ENCODE results near the gene GABRA5. TPM values are rescaled to one million over a fixed set of nuclear protein-coding genes. Genes with fewer than 3 reads are reported as not detected.
A peak's percentile ranks its signal among the peaks of the same experiment; 100 is the strongest.

GABRA5 gene
- total and polyA plus RNA-seq, 2 donors (not counting 1 experiment from before 2014, with no cell fraction given), result 0.23 TPM; not detected in 1

- no peaks in the 10 kb centered on the region for H4K20me1 ChIP-seq (ENCODE audit: control insufficient read depth, extremely low read depth, insufficient read depth, low read length)
- TF ChIP-seq, protein P1, sequence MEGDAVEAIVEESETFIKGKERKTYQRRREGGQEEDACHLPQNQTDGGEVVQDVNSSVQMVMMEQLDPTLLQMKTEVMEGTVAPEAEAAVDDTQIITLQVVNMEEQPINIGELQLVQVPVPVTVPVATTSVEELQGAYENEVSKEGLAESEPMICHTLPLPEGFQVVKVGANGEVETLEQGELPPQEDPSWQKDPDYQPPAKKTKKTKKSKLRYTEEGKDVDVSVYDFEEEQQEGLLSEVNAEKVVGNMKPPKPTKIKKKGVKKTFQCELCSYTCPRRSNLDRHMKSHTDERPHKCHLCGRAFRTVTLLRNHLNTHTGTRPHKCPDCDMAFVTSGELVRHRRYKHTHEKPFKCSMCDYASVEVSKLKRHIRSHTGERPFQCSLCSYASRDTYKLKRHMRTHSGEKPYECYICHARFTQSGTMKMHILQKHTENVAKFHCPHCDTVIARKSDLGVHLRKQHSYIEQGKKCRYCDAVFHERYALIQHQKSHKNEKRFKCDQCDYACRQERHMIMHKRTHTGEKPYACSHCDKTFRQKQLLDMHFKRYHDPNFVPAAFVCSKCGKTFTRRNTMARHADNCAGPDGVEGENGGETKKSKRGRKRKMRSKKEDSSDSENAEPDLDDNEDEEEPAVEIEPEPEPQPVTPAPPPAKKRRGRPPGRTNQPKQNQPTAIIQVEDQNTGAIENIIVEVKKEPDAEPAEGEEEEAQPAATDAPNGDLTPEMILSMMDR (conservative IDR thresholded peaks at IDR 0.05 in 1 of 2, IDR thresholded peaks at IDR 0.05 in 1 of 2; ENCODE audit: low read depth in 1 of 2, low read length in 2 of 2), result no peak
- TF ChIP-seq EZH2 (IDR thresholded peaks at IDR 0.05; ENCODE audit: low read length, missing control alignments), result no peak
- H3K27me3 ChIP-seq (ENCODE audit: control insufficient read depth, insufficient read depth, low read length), result no peaks in the 10 kb centered on the region
- H3K27ac ChIP-seq (ENCODE audit: insufficient read depth, low read length), result no peak overlapping the region
- H3K4me2 ChIP-seq (ENCODE audit: extremely low read depth, insufficient read depth, low read length), result no peak overlapping the region
- no peaks in the 10 kb centered on the region for H3K4me1 ChIP-seq (ENCODE audit: control insufficient read depth, extremely low read depth, insufficient read depth, low read length)
- no peaks in the 10 kb centered on the region for H3K79me2 ChIP-seq (ENCODE audit: control insufficient read depth, insufficient read depth, low read length)
- no peaks in the 10 kb centered on the region for H3K9me3 ChIP-seq (ENCODE audit: control insufficient read depth, insufficient read depth, low read depth, low read length)
- no peaks in the 10 kb centered on the region for H3K36me3 ChIP-seq (ENCODE audit: control insufficient read depth, insufficient read depth, low read length)
- H3K9ac ChIP-seq (ENCODE audit: insufficient read depth, low read length), result no peak overlapping the region
- H2AFZ ChIP-seq (ENCODE audit: low read length), result no peak overlapping the region
- peak; percentile 36 to 77 for DNase-seq (ENCODE audit: low read depth in 2 of 2)
- no peak overlapping the region for H3K4me3 ChIP-seq (replicated peaks in 1 of 4; ENCODE audit: control extremely low read depth in 1 of 4, insufficient read depth in 1 of 4, low read depth in 3 of 4, low read length in 4 of 4)
Measured at GRCh38 chr15:26873846-26874245, 7.0 kb downstream of the GABRA5 start.

GRCh38 chr15:26874774-26875475 lies 8.1 kb downstream of the GABRA5 start:
- Histone ChIP-seq H3K27ac (ENCODE audit: insufficient read depth, low read length) (no peak overlapping the region), H3K9me3 (ENCODE audit: control insufficient read depth, insufficient read depth, low read depth, low read length) (no peaks in the 10 kb centered on the region), H3K27me3 (ENCODE audit: control insufficient read depth, insufficient read depth, low read length) (no peaks in the 10 kb centered on the region), H3K4me2 (ENCODE audit: extremely low read depth, insufficient read depth, low read length) (no peak overlapping the region), H3K4me3 (replicated peaks in 1 of 4; ENCODE audit: control extremely low read depth in 1 of 4, insufficient read depth in 1 of 4, low read depth in 3 of 4, low read length in 4 of 4) (no peak overlapping the region), H2AFZ (ENCODE audit: low read length) (no peak overlapping the region), H3K9ac (ENCODE audit: insufficient read depth, low read length) (no peak overlapping the region), H3K36me3 (ENCODE audit: control insufficient read depth, insufficient read depth, low read length) (no peaks in the 10 kb centered on the region), H3K79me2 (ENCODE audit: control insufficient read depth, insufficient read depth, low read length) (no peaks in the 10 kb centered on the region), H3K4me1 (ENCODE audit: control insufficient read depth, extremely low read depth, insufficient read depth, low read length) (no peaks in the 10 kb centered on the region), H4K20me1 (ENCODE audit: control insufficient read depth, extremely low read depth, insufficient read depth, low read length) (no peaks in the 10 kb centered on the region)
- DNase-seq (ENCODE audit: low read depth in 2 of 2), result no peak
- TF ChIP-seq, protein P1 (conservative IDR thresholded peaks at IDR 0.05 in 1 of 2, IDR thresholded peaks at IDR 0.05 in 1 of 2; ENCODE audit: low read depth in 1 of 2, low read length in 2 of 2), result no peak
- TF ChIP-seq EZH2 (IDR thresholded peaks at IDR 0.05; ENCODE audit: low read length, missing control alignments), result no peak

- no peak overlapping the region for H3K4me3 ChIP-seq (replicated peaks in 1 of 4; ENCODE audit: control extremely low read depth in 1 of 4, insufficient read depth in 1 of 4, low read depth in 3 of 4, low read length in 4 of 4)
- H2AFZ ChIP-seq (ENCODE audit: low read length), result no peak overlapping the region
- no peak overlapping the region for H3K9ac ChIP-seq (ENCODE audit: insufficient read depth, low read length)
- no peak for DNase-seq (ENCODE audit: low read depth in 2 of 2)
- no peaks in the 10 kb centered on the region for H3K4me1 ChIP-seq (ENCODE audit: control insufficient read depth, extremely low read depth, insufficient read depth, low read length)
- no peak overlapping the region for H3K27ac ChIP-seq (ENCODE audit: insufficient read depth, low read length)
- no peaks in the 10 kb centered on the region for H4K20me1 ChIP-seq (ENCODE audit: control insufficient read depth, extremely low read depth, insufficient read depth, low read length)
- H3K4me2 ChIP-seq (ENCODE audit: extremely low read depth, insufficient read depth, low read length), result no peak overlapping the region
- H3K27me3 ChIP-seq (ENCODE audit: control insufficient read depth, insufficient read depth, low read length), result no peaks in the 10 kb centered on the region
- TF ChIP-seq, protein P1 (conservative IDR thresholded peaks at IDR 0.05 in 1 of 2, IDR thresholded peaks at IDR 0.05 in 1 of 2; ENCODE audit: low read depth in 1 of 2, low read length in 2 of 2), result no peak
- no peak for TF ChIP-seq EZH2 (IDR thresholded peaks at IDR 0.05; ENCODE audit: low read length, missing control alignments)
- H3K36me3 ChIP-seq (ENCODE audit: control insufficient read depth, insufficient read depth, low read length), result no peaks in the 10 kb centered on the region
- H3K79me2 ChIP-seq (ENCODE audit: control insufficient read depth, insufficient read depth, low read length), result no peaks in the 10 kb centered on the region
- no peaks in the 10 kb centered on the region for H3K9me3 ChIP-seq (ENCODE audit: control insufficient read depth, insufficient read depth, low read depth, low read length)
Measured at GRCh38 chr15:26875476-26875850, 8.6 kb downstream of the GABRA5 start.
